PC-3 (cell line): Measurements from ENCODE around the gene RBPJ.

Experiments
- EZH2 ChIP-seq: fragments of 300-600 bp; sonication (generic); IDR thresholded peaks from one replicate; pipeline ENCODE4 v1.6.1; 2017; ENCODE audit warnings: antibody characterized with exemption, mild to moderate bottlenecking, low read length; ENCODE audit not compliant: unreplicated experiment
- EZH2phosphoT487 ChIP-seq: fragments of 300-600 bp; sonication (generic); IDR thresholded peaks from 2 replicates; pipeline ENCODE4 v1.6.1; 2018; ENCODE audit warnings: mild to moderate bottlenecking, antibody characterized with exemption, low read length, borderline replicate concordance
- TF ChIP-seq, protein P1 (sequence below): fragments of 300-600 bp; sonication (generic); conservative IDR thresholded peaks from 2 replicates; pipeline ENCODE4 v1.5.1; 2017; ENCODE audit warnings: antibody characterized with exemption, low read depth, mild to moderate bottlenecking, low read length

DNA sequence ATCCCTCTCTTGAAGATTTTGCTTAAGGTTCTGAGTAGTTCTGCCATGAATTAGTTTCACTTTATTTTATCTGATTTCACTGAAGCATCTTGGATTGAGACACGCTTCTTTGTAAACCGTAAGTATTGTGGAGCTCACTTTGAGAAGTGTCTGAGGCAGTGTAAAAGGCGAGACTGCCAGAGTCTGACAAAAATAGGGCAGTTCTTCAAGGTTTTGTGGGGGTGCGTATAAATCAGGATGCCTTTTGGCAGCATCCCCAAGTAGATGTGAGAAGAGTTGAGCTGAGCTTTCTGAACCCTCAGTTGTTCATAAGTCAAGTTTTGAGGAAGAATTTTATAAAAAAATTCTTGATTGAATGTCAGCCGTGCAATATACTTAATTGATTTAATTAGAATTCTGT is 76.3 kb downstream of the RBPJ start:
- no peak for TF ChIP-seq EZH2
- no peak for TF ChIP-seq EZH2phosphoT487
- TF ChIP-seq, protein P1, sequence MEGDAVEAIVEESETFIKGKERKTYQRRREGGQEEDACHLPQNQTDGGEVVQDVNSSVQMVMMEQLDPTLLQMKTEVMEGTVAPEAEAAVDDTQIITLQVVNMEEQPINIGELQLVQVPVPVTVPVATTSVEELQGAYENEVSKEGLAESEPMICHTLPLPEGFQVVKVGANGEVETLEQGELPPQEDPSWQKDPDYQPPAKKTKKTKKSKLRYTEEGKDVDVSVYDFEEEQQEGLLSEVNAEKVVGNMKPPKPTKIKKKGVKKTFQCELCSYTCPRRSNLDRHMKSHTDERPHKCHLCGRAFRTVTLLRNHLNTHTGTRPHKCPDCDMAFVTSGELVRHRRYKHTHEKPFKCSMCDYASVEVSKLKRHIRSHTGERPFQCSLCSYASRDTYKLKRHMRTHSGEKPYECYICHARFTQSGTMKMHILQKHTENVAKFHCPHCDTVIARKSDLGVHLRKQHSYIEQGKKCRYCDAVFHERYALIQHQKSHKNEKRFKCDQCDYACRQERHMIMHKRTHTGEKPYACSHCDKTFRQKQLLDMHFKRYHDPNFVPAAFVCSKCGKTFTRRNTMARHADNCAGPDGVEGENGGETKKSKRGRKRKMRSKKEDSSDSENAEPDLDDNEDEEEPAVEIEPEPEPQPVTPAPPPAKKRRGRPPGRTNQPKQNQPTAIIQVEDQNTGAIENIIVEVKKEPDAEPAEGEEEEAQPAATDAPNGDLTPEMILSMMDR: no peak
